HG03103 (cell line): ENCODE data around the gene ADAMTS17.

Experiments used
- ATAC-seq: cut with Tn5 transposase; IDR thresholded peaks from one replicate; pipeline ENCODE4 v1.9.1; 2021; ENCODE audit warnings: low read depth; ENCODE audit not compliant: unreplicated experiment

The ADAMTS17 gene

GRCh38 chr15:100252779-100253417 is 88.9 kb downstream of the ADAMTS17 start:
- ATAC-seq: no peak

- ATAC-seq: no peak
Observed at GRCh38 chr15:100252359-100252758, 89.4 kb downstream of the ADAMTS17 start.

DNA sequence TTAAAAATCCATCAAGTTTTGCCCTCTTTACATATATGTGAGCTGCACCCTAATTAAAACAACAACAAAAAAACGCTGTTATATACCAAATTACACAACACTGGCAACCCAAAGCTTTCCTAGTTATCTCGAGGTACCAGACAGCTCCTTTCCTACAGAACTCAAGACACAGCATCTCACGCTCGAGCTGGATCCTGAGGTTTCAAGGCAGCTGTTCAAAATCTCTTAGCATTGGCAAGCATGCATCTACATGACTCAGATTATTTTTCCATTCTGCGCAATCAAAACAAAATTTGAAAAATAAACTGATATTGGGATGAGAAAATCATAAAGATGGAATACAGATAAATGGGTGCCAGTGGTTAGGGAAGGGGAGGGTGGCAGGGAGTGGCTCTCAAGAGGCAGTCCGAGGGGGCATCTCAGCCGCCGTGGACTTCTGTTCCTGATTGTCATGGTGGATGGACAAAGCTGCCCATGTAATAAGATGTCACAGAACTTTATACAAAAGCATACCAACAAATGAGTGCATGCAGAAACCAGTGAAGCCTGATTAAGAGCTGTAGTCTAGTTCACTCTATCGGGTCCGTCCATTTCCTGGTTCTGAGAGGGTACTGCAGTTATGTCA is 91.5 kb downstream of the ADAMTS17 start:
- no peak for ATAC-seq

DNA sequence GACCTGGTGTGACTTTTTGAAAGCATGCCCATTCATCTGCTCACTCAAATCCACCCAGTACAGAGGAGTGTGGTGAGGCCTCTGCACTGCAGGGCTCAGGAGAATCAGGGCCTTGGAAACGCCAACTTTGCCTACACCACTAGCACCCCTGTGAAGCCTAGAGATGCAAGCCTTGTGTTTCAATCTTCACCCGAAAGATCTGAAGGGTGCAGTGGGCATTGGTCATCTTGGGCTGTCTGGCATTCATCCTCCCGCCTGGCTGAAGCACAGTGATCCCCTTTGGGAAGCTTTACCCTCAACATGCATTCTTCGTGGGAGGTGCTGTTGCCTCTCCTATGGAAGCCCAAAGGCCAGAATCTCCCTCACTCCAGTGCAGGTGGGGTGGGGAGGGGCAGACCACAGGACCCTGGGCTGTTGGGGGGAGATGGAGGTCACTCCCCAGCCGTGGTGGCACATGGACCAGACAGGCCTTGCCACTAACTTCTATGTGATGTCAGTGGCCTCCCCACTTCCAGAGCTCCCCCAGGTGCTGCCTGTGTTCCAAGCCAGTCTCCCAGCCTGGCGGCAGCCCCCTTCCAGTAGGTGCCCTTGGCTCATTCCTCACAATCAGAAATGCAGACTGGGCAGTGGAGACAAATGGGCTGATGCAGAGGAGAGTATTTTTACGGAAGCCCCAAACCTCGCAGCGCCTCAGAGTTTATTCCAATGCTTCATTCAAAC is 92.5 kb downstream of the ADAMTS17 start:
- no peak for ATAC-seq

- ATAC-seq: no peak
Observed at GRCh38 chr15:100248236-100248635, 93.5 kb downstream of the ADAMTS17 start.

- ATAC-seq: no peak
Observed at GRCh38 chr15:100247228-100248225, 94.2 kb downstream of the ADAMTS17 start.

- no peak for ATAC-seq
Observed at GRCh38 chr15:100245855-100246254, 95.9 kb downstream of the ADAMTS17 start.

GRCh38 chr15:100245487-100245820 is 96.3 kb downstream of the ADAMTS17 start:
- no peak for ATAC-seq

- no peak for ATAC-seq
Observed at GRCh38 chr15:100244796-100245486, 96.8 kb downstream of the ADAMTS17 start.

DNA sequence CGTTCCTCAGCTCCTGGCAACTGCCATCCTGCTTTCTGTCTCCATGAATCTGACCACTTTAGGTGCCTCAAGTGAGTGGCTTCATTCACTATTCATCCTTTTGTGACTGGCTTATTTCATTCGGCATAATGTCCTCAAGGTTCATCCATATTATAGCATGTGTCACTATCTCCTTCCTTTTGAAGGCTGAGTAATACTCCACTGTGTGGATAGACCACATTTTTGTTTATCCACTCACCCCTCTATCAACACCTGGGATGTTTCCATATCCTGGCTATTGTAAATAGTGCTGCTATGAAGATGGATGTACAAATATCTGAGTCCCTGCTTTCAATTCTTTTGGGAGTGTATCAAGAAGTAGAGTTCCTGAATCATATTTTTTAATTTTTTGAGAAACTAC is 98.8 kb downstream of the ADAMTS17 start:
- no peak for ATAC-seq

GRCh38 chr15:100241572-100242482 is 99.9 kb downstream of the ADAMTS17 start:
- ATAC-seq: no peak

DNA sequence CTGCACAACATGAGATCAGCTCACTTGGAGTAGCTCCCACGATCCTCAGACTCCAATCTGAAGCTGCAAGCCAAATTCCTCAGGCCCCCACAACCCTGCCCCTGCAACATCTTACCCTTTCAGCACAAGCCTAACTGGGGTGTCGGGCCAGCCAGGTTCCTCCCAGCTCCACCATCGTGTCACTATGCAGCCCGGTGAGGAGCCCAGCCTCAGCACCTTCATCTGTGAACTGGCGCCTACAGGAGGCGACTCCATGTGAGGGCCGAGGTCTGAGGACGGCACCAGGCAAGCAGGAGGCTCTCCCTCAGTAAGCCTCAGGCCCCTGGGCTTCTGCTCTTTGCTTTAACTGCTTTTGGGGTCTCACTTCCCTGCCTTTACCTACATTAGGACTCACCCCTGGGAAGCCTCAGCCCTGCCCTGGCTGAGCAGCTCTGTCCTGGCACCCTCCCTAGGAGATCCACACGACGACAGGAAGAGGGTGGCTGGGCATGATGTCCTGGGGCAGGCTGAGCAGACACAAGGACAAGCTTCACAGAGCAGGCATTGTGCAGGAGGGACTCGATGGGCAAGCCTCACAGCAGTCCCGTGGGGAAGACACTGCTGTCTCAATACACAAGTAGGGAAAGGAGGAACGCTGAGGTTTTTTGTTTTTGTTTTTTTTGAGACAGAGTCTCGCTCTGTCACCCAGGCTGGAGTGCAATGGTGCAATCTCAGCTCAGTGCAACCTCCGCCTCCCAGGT is 104.6 kb downstream of the ADAMTS17 start:
- no peak for ATAC-seq

GRCh38 chr15:100235030-100235617 is 106.7 kb downstream of the ADAMTS17 start:
- ATAC-seq: no peak

GRCh38 chr15:100234158-100235029 is 107.4 kb downstream of the ADAMTS17 start:
- no peak for ATAC-seq

GRCh38 chr15:100230784-100231183 is 111.0 kb downstream of the ADAMTS17 start:
- ATAC-seq: no peak

DNA sequence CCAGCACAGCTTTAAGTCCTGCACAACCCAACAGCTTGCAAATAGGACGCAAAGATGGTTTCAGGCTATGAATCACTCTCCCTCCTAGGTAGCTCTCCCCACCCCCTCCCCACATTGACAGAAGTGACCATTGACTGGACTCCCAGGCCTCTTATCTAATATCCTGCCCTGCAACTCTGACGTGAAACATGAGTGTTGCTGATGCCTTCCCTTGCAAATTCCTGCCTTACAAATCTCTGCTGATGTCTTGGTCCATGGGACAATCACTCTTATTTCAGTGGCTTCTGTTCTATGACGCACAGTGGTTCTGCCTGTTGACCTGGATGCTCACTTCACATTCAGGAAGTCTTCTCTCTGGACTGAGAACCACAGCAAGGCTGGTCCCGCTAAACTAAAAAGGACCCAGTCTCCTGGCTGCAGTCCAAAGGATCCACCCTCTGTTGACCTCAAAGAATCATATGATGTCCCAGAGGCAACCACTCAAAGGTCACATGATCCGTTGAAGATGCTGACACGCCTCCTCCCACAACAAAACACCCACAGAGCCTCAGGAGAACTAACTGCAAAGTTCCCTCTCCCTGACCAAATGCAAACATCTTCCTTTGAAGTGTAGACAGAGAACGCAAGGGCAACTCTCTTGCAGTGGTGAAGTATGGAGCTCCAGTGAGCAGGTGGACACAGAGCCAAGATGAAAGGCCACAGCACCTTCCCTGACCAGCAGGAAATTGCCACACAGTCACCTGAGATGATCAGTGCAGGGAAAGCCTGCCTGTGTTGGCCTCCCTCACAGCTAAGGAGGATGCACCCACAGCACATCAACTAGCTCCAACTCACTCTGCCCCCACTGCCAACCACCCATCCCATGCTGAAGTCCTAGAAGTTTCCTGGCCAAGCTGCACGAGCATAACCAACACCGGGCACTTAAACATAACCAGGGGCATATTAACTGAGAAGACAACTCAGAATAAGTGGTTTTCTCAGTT is 112.3 kb downstream of the ADAMTS17 start:
- ATAC-seq: no peak
